HCT116 (cell line): ENCODE results near the gene GDAP1L1. TPM values are rescaled to one million over a fixed set of nuclear protein-coding genes. Genes with fewer than 3 reads are reported as not detected.

Experiments used
- ATAC-seq: fragments of 200-7000 bp; cut with Tn5 transposase; 2 replicates; pipeline ENCODE4 v1.9.1; 2020; ENCODE audit warnings: mild to moderate bottlenecking, moderate library complexity
- BruUV-seq: library from RNA; stranded (reverse); fragments of 400-500 nt; replicated peaks from 2 replicates; lab custom pipeline; 2021; lab: Mats Ljungman, UMichigan
- CTCF ChIA-PET: fragments of 300-600 bp; sonication (Branson Sonifier 250); formaldehyde crosslinking; loops from one replicate; lab custom pipeline; 2021; ENCODE audit warnings: antibody characterized with exemption; lab: Charles Lee
- POLR2A ChIA-PET: fragments of 300-600, 350-600 bp; sonication (Branson Sonifier 250); formaldehyde crosslinking; loops from one replicate; lab custom pipeline; 2021; ENCODE audit warnings: antibody characterized with exemption; lab: Charles Lee
- RAD21 ChIA-PET, 2 experiments: fragments of 300-600 bp; sonication (Branson Sonifier 250); formaldehyde crosslinking; loops; one replicate each; lab custom pipeline; 2023; ENCODE audit warnings: low total read pairs in 2 of 2; ENCODE audit not compliant: uncharacterized antibody in 2 of 2, unreplicated experiment in 2 of 2, low non-redundant PET in 1 of 2; lab: Charles Lee
- DNase-seq: peaks from one replicate; pipeline ENCODE4 v3.0.0-alpha.2; 2010; ENCODE audit warnings: low read depth, low spot score
- H2AFZ ChIP-seq: fragments of 200-600 bp; shearing (Covaris generic), sonication (generic); 2 replicates; pipeline ENCODE4 v1.6.1; 2017; ENCODE audit warnings: low read depth, mixed run types, mixed read lengths, antibody characterized with exemption, low read length; ENCODE audit not compliant: poor library complexity, severe bottlenecking
- H3K27ac ChIP-seq: 2 replicates; pipeline ENCODE4 v1.5.1; 2012; ENCODE audit warnings: low read depth, low read length
- H3K27me3 ChIP-seq: fragments of 200-600 bp; sonication (generic); 2 replicates; pipeline ENCODE4 v1.6.1; 2016; ENCODE audit warnings: mixed run types, low read length, mixed read lengths; ENCODE audit not compliant: insufficient read depth
- H3K36me3 ChIP-seq, 2 experiments: fragments of 200-500 bp in 1 of 2; fragments of 200-600 bp in 1 of 2; sonication (Bioruptor generic) in 1 of 2; sonication (generic) in 1 of 2; 2 replicates each; pipeline versions ENCODE4 v1.5.1 to v1.6.1; 2014 to 2016; ENCODE audit warnings: low read length in 2 of 2, inconsistent platforms in 1 of 2, mixed read lengths in 1 of 2, mixed run types in 1 of 2; ENCODE audit not compliant: insufficient read depth in 2 of 2, control insufficient read depth in 1 of 2
- H3K4me1 ChIP-seq, 2 experiments: fragments of 200-600 bp in 1 of 2; sonication (generic) in 1 of 2; 2 replicates each; pipeline versions ENCODE4 v1.5.1 to v1.6.1; 2012 to 2017; ENCODE audit warnings: low read length in 2 of 2, inconsistent platforms in 1 of 2, mild to moderate bottlenecking in 1 of 2, mixed read lengths in 1 of 2, mixed run types in 1 of 2, moderate library complexity in 1 of 2; ENCODE audit not compliant: insufficient read depth in 2 of 2, control insufficient read depth in 1 of 2
- H3K4me2 ChIP-seq: fragments of 200-600 bp; sonication (generic); 2 replicates; pipeline ENCODE4 v1.6.1; 2017; ENCODE audit warnings: mixed run types, low read length, mixed read lengths
- H3K4me3 ChIP-seq, 2 experiments: fragments of 200-600 bp in 1 of 2; sonication (generic) in 1 of 2; replicated peaks in 1 of 2; 2 replicates each; pipeline ENCODE4 v1.5.1; 2011 to 2016; ENCODE audit warnings: low read length in 2 of 2, control low read depth in 1 of 2, low read depth in 1 of 2, mild to moderate bottlenecking in 1 of 2, mixed read lengths in 1 of 2, mixed run types in 1 of 2
- H3K79me2 ChIP-seq: fragments of 200-600 bp; sonication (generic); 2 replicates; pipeline ENCODE4 v1.6.1; 2017; ENCODE audit warnings: mild to moderate bottlenecking, mixed run types, low read length, moderate library complexity, mixed read lengths; ENCODE audit not compliant: insufficient read depth
- H3K9ac ChIP-seq: fragments of 200-600 bp; sonication (generic); 2 replicates; pipeline ENCODE4 v1.6.1; 2016; ENCODE audit warnings: low read length, mixed read lengths
- H3K9me2 ChIP-seq: fragments of 200-600 bp; sonication (generic), shearing (Covaris generic); 2 replicates; pipeline ENCODE4 v1.6.1; 2017; ENCODE audit warnings: mixed run types, mild to moderate bottlenecking, moderate library complexity; ENCODE audit not compliant: insufficient read depth
- H3K9me3 ChIP-seq, 2 experiments: fragments of 200-500 bp in 1 of 2; fragments of 200-600 bp in 1 of 2; sonication (Bioruptor generic) in 1 of 2; sonication (generic) in 1 of 2; 2 replicates each; pipeline ENCODE4 v1.6.1; 2014 to 2017; ENCODE audit warnings: low read length in 2 of 2, mixed read lengths in 2 of 2, inconsistent platforms in 1 of 2, low read depth in 1 of 2, mild to moderate bottlenecking in 1 of 2, mixed run types in 1 of 2, moderate library complexity in 1 of 2; ENCODE audit not compliant: control insufficient read depth in 1 of 2, insufficient read depth in 1 of 2
- H4K20me1 ChIP-seq: fragments of 200-600 bp; sonication (generic), shearing (Covaris generic); 2 replicates; pipeline ENCODE4 v1.6.1; 2017; ENCODE audit warnings: mixed run types, mild to moderate bottlenecking, moderate library complexity; ENCODE audit not compliant: insufficient read depth
- CBX3 ChIP-seq: IDR thresholded peaks from 2 replicates; pipeline ENCODE4 v1.6.1; 2012; ENCODE audit warnings: low read depth
- CEBPB ChIP-seq: IDR thresholded peaks from 2 replicates; pipeline ENCODE4 v1.6.1; 2012; ENCODE audit warnings: low read depth
- ELF1 ChIP-seq: IDR thresholded peaks from 2 replicates; pipeline ENCODE4 v1.6.1; 2012; ENCODE audit warnings: low read depth, borderline replicate concordance
- EZH2phosphoT487 ChIP-seq: fragments of 200-600 bp; IDR thresholded peaks from 2 replicates; pipeline ENCODE4 v1.6.1; 2018; ENCODE audit warnings: antibody characterized with exemption, borderline replicate concordance
- FOSL1 ChIP-seq: IDR thresholded peaks from 2 replicates; pipeline ENCODE4 v1.6.1; 2012; ENCODE audit warnings: low read depth
- JUND ChIP-seq: IDR thresholded peaks from 2 replicates; pipeline ENCODE4 v1.6.1; 2012
- POLR2A ChIP-seq: IDR thresholded peaks from 2 replicates; pipeline ENCODE4 v1.7.0; 2011; ENCODE audit warnings: borderline replicate concordance; ENCODE audit not compliant: insufficient read depth, insufficient read length; ENCODE audit errors: extremely low read depth
- RAD21 ChIP-seq: IDR thresholded peaks from 2 replicates; pipeline ENCODE4 v1.6.1; 2012; ENCODE audit warnings: low read depth, mild to moderate bottlenecking
- SIN3A ChIP-seq: IDR thresholded peaks from 2 replicates; pipeline ENCODE4 v1.6.1; 2012; ENCODE audit warnings: low read depth
- SP1 ChIP-seq: IDR thresholded peaks from 2 replicates; pipeline ENCODE4 v1.6.1; 2012; ENCODE audit warnings: low read depth
- SRF ChIP-seq: IDR thresholded peaks from 2 replicates; pipeline ENCODE4 v1.6.1; 2012; ENCODE audit warnings: low read depth
- TCF7L2 ChIP-seq: IDR thresholded peaks from 2 replicates; pipeline ENCODE4 v1.7.0; 2011; ENCODE audit warnings: borderline replicate concordance, inconsistent platforms; ENCODE audit not compliant: insufficient read depth, insufficient read length; ENCODE audit errors: extremely low read depth
- YY1 ChIP-seq: IDR thresholded peaks from 2 replicates; pipeline ENCODE4 v1.6.1; 2011; ENCODE audit warnings: low read length, low read depth, moderate library complexity, mild to moderate bottlenecking; ENCODE audit not compliant: insufficient replicate concordance; ENCODE audit errors: extremely low read depth
- ZBTB33 ChIP-seq: IDR thresholded peaks from 2 replicates; pipeline ENCODE4 v1.6.1; 2011; ENCODE audit warnings: mild to moderate bottlenecking, low read length, moderate library complexity; ENCODE audit not compliant: insufficient replicate concordance; ENCODE audit errors: extremely low read depth
- ZFX ChIP-seq: fragments of 450-650 bp; IDR thresholded peaks from 2 replicates; pipeline ENCODE4 v1.6.1; 2017
- intact Hi-C: fragments of 100-400 bp; cut with micrococcal nuclease; formaldehyde crosslinking; loops from 2 replicates; pipeline ENCODE4 v1.10.0; 2022
- total RNA-seq: library from RNA; stranded (reverse); gene quantifications from one replicate; pipeline ENCODE4 v1.2.1, GENCODE V29; 2021; ENCODE audit not compliant: unreplicated experiment
- TF ChIP-seq, protein P1 (sequence below): IDR thresholded peaks from 2 replicates; pipeline ENCODE4 v1.6.1; 2012
- TF ChIP-seq, protein P2 (sequence below), 3 experiments: fragments of 200-600 bp in 1 of 3; sonication (generic) in 1 of 3; IDR thresholded peaks in 2 of 3; conservative IDR thresholded peaks in 1 of 3; 2 replicates each; pipeline ENCODE4 v1.5.1; 2012 to 2017; ENCODE audit warnings: low read depth in 2 of 3, low read length in 2 of 3, antibody characterized with exemption in 1 of 3, borderline replicate concordance in 1 of 3, control low read depth in 1 of 3, mild to moderate bottlenecking in 1 of 3, mixed read lengths in 1 of 3, mixed run types in 1 of 3, moderate library complexity in 1 of 3; ENCODE audit not compliant: insufficient read depth in 1 of 3
- TF ChIP-seq, protein P3 (sequence below): IDR thresholded peaks from 2 replicates; pipeline ENCODE4 v1.6.1; 2012
- TF ChIP-seq, protein P4 (sequence below): IDR thresholded peaks from 2 replicates; pipeline ENCODE4 v1.6.1; 2012; ENCODE audit warnings: low read depth

GDAP1L1 gene
- total RNA-seq, 1 experiment from 2014 or later: not detected

- no peaks in the 10 kb centered on the region; the same call in 1 of the 2 replicates for H3K27me3 ChIP-seq
- no peak overlapping the region for H3K9ac ChIP-seq
- intact Hi-C loops: no loop called here
- H3K9me3 ChIP-seq: no peaks in the 10 kb centered on the region
- H3K4me1 ChIP-seq: peaks cover 0 to 7% of the 10 kb centered on the region in 2 experiments; a peak in 1 of 4 replicates
- no peak overlapping the region for H3K27ac ChIP-seq
- ChIA-PET CTCF (no interaction called here), RAD21 (no interaction called here), POLR2A (no interaction called here)
- no peaks in the 10 kb centered on the region for H3K9me2 ChIP-seq
- no peak for DNase-seq
- H3K4me3 ChIP-seq: no peak overlapping the region
- no peaks in the 10 kb centered on the region for H3K36me3 ChIP-seq
- no TSS peak for BruUV-seq
- no peaks in the 10 kb centered on the region for H4K20me1 ChIP-seq
- no peak for ATAC-seq
- TF ChIP-seq SRF (no peak), RAD21 (no peak), FOSL1 (no peak), JUND (no peak), ELF1 (no peak), ZBTB33 (no peak), EZH2phosphoT487 (no peak), CBX3 (no peak), CEBPB (no peak), TCF7L2 (no peak), ZFX (no peak), YY1 (no peak), SIN3A (no peak), POLR2A (no peak), SP1 (no peak)
- TF ChIP-seq, protein P1, sequence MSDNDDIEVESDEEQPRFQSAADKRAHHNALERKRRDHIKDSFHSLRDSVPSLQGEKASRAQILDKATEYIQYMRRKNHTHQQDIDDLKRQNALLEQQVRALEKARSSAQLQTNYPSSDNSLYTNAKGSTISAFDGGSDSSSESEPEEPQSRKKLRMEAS: no peak
- TF ChIP-seq, protein P2, sequence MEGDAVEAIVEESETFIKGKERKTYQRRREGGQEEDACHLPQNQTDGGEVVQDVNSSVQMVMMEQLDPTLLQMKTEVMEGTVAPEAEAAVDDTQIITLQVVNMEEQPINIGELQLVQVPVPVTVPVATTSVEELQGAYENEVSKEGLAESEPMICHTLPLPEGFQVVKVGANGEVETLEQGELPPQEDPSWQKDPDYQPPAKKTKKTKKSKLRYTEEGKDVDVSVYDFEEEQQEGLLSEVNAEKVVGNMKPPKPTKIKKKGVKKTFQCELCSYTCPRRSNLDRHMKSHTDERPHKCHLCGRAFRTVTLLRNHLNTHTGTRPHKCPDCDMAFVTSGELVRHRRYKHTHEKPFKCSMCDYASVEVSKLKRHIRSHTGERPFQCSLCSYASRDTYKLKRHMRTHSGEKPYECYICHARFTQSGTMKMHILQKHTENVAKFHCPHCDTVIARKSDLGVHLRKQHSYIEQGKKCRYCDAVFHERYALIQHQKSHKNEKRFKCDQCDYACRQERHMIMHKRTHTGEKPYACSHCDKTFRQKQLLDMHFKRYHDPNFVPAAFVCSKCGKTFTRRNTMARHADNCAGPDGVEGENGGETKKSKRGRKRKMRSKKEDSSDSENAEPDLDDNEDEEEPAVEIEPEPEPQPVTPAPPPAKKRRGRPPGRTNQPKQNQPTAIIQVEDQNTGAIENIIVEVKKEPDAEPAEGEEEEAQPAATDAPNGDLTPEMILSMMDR (IDR thresholded peaks at IDR 0.05 in 2 of 3, conservative IDR thresholded peaks at IDR 0.05 in 1 of 3; ENCODE audit: borderline replicate concordance in 1 of 3, insufficient read depth in 1 of 3, low read depth in 2 of 3, low read length in 2 of 3): no peak
- TF ChIP-seq, protein P3, sequence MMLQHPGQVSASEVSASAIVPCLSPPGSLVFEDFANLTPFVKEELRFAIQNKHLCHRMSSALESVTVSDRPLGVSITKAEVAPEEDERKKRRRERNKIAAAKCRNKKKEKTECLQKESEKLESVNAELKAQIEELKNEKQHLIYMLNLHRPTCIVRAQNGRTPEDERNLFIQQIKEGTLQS: no peak
- TF ChIP-seq, protein P4, sequence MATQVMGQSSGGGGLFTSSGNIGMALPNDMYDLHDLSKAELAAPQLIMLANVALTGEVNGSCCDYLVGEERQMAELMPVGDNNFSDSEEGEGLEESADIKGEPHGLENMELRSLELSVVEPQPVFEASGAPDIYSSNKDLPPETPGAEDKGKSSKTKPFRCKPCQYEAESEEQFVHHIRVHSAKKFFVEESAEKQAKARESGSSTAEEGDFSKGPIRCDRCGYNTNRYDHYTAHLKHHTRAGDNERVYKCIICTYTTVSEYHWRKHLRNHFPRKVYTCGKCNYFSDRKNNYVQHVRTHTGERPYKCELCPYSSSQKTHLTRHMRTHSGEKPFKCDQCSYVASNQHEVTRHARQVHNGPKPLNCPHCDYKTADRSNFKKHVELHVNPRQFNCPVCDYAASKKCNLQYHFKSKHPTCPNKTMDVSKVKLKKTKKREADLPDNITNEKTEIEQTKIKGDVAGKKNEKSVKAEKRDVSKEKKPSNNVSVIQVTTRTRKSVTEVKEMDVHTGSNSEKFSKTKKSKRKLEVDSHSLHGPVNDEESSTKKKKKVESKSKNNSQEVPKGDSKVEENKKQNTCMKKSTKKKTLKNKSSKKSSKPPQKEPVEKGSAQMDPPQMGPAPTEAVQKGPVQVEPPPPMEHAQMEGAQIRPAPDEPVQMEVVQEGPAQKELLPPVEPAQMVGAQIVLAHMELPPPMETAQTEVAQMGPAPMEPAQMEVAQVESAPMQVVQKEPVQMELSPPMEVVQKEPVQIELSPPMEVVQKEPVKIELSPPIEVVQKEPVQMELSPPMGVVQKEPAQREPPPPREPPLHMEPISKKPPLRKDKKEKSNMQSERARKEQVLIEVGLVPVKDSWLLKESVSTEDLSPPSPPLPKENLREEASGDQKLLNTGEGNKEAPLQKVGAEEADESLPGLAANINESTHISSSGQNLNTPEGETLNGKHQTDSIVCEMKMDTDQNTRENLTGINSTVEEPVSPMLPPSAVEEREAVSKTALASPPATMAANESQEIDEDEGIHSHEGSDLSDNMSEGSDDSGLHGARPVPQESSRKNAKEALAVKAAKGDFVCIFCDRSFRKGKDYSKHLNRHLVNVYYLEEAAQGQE: no peak
- H3K79me2 ChIP-seq: no peaks in the 10 kb centered on the region
- no peak overlapping the region for H3K4me2 ChIP-seq
- no peak overlapping the region for H2AFZ ChIP-seq
Measured at GRCh38 chr20:44274303-44275017, 27.4 kb downstream of the GDAP1L1 start.
